HG02759 (cell line): ENCODE results near the gene PHACTR3.

ENCODE experiments used
- ATAC-seq: cut with Tn5 transposase; IDR thresholded peaks from one replicate; pipeline ENCODE4 v1.9.1; 2021; ENCODE audit warnings: mild to moderate bottlenecking, moderate library complexity; ENCODE audit not compliant: unreplicated experiment

PHACTR3 gene

DNA sequence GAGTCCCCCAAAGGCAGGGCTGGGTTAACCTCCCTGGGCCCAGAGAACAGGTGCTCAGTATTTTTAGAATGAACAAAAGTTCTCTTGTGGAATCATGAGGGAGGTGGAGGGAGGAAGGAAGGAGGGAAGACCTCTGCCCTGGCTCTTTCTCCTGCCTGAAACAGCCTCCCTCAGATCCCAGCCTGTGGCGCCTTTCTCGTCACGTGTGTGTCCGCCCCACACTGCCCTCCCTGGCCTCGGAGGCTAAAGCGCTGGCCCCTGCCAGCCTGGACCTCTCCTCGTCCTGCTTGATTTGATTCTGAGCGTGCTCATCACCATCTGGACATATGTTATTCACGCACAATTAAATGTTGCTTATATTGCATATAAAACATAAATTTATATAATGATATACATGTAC lies 40.9 kb downstream of the PHACTR3 start:
- ATAC-seq: no peak

DNA sequence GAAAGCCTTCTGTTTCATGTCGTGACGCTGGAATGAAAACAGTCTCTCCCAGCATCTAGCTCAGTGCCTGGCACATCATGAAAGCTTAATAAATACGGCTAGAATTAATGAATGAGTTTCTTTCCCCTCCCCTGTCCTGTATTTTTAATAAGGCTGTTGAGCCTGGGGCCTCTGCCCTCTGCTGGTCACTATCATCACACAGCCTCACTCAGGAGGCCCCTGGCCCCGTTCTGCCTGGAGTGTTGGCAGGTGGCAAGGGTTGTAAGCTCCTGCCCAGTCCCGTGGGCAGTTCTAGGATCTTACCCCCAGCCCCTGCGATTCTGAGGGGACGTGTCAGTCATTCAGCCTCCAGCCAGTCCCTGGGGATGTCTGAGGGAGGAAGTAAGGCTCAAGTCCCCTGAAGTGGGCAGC lies 41.4 kb downstream of the PHACTR3 start:
- ATAC-seq: no peak

DNA sequence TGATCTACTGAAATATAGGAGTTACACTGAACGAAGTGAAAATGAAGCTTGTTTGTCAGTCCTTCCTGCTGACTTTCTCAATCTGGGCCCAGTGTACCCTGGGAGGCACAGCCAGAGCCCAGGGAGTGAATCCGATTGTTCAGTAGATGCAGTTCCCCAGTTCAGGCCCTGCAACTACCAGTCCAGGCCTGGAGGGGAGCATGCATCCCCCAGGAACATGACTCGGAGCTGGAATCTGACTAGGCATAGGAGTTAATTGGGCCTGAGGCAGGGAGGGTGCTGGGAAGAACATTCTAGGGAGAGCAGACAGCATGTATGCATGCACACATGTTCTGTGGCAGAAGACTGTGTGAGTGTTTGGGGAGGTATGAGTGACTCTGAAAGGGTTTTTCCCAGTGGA lies 42.1 kb downstream of the PHACTR3 start:
- no peak for ATAC-seq

DNA sequence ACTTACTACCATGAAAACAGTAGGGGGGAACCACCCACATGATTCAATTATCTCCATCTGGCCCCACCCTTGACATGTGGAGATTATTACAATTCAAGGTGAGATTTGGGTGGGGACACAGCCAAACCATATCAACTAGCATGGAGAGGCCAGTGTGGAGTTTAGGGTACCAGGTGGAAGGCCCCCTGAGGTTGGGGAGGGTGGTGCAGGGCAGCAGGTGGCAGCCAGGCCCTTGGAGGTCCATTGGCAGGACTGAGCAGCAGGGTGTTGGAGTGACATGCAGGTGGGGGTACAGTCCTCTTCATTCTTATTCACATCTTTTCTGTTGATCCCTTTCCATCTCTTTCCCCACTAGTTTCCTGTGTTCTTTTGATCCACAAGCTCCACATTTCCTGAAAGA lies 42.9 kb downstream of the PHACTR3 start:
- ATAC-seq: no peak

DNA sequence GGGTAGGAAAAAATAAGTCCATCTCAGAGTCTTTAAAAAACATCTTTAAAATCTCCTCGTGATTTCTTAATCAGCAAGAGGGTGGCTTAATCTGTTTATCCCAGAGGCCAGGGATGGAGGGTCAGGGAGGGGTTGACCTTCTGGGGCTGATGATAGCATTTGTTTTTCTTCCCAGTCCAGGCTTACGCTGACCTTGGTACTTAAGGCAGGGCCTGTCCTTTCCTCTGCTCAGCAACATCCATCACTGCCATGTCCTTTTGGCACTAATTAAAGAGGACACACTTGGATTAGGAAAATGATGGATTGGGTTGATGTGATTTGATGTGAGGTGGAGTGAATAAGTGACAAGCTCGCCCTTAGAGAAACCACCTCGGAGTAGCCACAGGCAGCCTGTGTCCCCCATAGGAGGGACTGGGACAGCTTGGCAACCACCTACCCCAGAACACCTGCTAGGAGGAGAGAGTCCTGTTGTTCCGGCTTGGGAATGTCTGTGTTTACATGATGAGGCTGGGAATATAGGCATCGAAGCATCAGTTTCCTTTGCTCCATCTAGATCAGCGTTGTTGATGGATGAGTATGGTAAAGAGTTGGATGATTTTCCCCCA lies 44.2 kb downstream of the PHACTR3 start:
- ATAC-seq: no peak

DNA sequence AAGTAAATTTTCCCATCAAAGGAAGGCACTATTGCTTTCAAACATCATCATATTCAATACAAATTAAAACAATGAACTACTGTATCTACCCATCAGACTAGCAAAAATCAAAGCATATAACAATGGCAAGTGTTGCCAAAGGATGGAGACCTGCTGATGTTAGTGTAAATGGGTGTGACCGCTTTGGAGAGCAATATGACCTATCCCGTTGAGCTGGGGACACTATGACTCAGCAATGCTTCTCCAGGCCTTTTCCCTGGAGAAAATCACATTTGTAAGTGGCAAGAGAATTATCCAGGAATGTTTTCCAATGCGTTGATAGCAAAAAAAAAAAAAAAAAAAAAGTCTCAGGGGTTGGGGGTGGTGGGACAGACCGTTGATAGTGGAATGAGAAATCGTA lies 46.1 kb downstream of the PHACTR3 start:
- no peak for ATAC-seq

DNA sequence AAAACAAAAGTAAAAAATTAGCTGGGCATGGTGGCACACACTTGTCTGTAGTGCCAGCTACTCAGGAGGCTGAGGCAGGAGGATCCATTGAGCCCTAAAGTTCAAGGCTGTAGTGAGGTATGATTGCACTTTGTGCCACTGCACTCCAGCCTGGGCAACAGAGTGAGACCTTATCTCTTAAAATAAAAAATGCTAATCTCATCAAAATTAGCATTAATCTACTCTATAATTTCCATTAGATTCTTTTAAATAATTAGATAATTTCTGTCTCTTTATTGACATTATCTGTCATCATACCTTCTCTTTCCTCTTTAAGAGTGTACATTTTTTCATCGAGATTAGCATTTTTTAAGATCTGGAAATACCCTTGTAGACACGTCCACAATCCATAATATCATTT lies 48.0 kb downstream of the PHACTR3 start:
- no peak for ATAC-seq

DNA sequence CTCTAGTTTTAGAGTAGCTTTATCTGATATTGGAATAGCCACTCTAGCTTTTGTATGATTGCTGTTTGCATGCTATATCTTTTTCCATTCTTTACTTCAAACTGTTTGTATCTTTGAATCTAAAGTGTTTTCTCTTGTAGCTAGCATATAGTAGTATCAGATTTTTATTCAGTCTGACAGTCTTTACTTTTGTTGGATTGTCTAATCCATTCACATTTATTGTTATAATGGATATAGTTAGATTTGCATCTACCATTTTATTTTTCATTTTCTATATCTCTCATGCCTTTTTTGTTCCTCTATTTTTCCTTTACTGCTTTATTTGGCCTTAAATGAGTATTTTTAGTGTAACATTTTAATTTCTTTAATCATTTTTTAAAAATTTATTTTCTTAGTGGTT lies 52.1 kb downstream of the PHACTR3 start:
- no peak for ATAC-seq

DNA sequence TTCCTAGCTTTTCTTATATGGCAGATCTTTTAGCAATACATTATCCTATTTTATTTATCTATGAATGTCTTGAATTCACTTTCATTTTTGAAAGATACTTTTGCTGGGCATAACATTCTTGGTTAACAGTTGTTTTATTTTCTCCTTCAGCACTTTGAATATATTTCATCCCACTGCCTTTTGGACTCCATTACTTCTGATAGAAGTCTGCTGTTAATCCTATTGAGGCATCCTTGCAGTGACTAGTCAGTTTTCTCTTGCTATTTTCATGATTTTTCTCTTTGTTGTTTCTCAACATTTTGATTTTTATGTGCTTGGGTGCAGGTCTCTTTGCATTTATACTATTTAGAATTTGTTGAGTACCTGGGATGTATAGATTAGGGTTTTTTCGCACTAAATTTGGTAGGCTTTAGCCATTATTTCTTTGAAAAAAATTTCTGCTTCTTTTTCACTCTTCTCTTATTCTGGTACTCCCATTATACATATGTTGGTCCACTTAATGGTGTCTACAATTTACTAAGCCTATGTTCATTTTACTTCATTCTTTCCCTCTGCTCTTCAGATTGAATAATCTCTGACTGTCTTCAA lies 53.2 kb downstream of the PHACTR3 start:
- no peak for ATAC-seq

DNA sequence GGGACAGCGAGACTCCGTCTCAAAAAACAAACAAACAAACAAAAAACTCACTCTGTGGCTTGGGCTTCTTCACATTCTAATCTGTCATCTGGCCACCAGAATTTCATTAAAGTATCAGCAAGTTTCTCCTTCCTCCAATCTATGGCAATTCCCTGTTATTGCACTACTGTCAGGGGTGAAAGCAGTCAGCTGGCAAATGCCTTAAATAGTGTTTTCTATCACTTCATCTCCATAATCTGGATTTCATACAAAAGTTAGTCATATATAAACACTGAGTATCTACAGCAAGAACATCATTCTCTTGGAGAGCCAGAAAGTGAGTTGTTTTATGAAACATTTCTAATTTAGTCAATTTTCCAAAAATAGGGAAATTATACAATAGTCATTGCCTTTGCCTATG lies 56.1 kb downstream of the PHACTR3 start:
- no peak for ATAC-seq

DNA sequence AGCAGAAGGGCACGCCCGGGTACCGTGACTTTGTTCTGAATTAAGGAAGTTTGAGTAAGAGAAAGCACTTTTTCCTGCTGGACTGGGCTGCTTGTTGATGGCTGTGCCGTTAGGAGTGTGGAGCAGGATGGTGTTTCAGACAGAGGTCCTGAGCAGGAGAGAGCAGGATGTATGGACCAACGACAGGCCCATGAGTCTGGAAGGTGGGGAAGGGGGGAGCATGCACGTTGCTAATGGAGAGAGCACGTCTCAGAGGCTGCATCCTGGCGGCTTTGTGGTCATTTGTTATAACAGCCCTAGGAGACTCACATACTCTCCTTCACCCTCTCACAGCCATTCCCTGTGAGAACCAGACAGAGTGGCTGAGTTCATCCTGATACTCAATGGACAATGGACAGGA lies 56.8 kb downstream of the PHACTR3 start:
- no peak for ATAC-seq

DNA sequence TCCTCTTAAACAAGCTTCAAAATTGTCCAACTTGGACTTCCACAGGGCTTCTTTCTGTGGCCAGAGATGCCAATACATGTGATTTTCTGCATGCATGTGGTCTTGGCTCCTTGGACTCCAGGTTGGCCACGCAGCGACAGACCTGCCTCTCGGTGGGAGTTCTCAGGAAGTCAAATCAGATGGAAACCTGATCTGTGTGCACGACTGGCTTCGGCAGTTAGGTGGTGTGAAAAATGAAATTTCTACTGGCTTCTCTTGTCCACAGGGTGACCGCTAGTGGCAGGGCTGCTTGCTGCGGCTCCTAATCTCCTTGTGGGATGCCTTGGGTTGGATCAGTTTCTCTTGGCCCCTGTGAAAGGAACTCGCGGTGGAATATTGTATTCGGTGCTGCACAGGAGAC lies 57.3 kb downstream of the PHACTR3 start:
- ATAC-seq: no peak

DNA sequence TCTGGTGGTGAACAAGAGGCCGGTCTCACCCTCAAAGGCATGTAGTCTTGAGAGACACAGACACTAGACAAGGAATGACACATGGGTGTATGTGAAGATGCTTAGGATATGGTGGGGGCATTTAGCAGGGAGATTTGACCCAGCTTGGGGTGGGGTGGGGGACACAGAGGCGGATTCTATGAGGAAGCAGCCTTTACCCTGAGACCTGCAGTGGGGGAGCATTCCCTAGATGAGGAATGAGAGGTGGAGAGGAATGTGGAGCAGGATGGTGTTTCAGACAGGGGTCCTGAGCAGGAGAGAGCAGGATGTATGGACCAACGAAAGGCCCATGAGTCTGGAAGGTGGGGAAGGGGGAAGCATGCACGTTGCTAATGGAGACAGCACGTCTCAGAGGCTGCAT lies 57.8 kb downstream of the PHACTR3 start:
- ATAC-seq: no peak

DNA sequence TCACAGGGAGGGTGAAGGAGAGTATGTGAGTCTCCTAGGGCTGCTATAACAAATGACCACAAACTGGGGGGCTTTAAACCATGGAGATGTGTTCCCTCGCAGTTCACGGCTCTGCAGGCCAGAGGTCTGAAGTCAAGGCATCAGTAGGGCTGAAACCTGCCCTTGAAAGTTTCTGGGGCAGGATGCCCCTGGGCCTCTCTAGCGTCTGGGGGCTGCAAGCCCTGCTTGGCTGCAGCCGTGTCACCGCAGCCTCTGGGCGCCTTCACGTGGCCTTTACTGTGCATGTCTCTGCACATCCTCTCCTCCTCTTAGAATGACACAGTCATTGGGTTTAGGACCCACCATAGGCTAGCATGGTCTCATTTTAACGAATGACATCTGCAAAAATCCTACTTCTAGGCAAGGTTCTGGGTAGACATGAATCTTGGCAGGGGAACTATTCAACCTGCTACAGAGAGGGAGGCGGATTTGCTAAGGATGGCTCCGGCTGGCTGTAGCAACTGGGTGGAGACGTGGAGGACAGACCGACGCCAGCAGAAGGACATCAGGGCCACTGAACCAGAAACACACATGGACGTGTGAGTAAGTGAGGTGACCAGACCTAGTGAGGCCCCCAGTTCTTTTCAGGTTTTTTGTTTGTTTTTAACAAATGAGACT lies 58.6 kb downstream of the PHACTR3 start:
- no peak for ATAC-seq

DNA sequence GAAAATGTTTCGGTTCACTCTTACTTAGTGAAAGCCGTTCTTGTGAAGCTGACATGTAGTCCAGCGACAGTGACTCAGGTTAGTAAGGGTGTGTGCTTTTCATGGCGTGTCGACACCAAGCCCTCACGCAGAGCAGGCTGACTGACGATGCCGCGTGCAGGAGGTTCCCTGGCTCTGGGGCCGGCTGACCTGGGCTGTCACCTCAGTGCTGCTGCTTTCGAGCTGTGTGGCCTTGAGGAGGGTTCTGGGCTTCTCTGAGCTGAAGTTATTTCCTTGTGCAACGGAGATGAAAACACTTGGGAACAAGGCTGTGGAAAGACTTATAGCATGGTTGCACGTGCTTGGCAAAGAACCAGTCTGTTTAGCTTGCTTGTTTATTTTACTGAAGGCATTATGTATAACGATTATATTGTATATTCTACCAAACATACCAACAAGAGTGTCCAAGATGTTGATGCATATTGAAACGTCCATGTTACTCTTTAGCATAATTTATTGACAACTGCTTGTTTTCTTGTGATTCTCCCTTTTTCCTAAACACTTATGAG lies 59.2 kb downstream of the PHACTR3 start:
- ATAC-seq: no peak

DNA sequence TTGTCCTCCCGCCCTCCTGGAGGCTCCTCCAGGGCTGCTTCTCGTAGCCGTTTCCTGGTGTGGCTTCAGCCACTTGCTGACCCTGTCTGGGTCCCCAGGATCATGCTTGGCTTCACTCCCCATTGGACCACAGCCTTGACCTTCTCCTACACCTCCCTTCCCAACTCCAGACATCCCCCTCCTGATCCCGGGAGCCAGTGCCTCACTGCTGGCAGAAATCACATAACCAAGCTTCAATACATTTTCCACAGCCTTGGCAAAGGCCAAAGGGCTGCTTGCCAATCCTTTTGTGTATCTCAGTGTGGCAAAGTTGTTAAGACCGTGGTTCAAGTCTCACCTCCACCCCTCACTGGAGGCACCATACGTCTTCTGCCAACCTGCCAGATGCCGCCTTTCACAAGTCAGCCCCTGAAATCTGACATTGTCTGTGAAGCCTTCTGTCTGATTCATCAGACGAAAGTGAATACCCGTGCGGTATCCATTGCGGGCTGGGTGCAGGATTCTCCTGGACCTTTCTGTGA lies 60.1 kb downstream of the PHACTR3 start:
- ATAC-seq: no peak

DNA sequence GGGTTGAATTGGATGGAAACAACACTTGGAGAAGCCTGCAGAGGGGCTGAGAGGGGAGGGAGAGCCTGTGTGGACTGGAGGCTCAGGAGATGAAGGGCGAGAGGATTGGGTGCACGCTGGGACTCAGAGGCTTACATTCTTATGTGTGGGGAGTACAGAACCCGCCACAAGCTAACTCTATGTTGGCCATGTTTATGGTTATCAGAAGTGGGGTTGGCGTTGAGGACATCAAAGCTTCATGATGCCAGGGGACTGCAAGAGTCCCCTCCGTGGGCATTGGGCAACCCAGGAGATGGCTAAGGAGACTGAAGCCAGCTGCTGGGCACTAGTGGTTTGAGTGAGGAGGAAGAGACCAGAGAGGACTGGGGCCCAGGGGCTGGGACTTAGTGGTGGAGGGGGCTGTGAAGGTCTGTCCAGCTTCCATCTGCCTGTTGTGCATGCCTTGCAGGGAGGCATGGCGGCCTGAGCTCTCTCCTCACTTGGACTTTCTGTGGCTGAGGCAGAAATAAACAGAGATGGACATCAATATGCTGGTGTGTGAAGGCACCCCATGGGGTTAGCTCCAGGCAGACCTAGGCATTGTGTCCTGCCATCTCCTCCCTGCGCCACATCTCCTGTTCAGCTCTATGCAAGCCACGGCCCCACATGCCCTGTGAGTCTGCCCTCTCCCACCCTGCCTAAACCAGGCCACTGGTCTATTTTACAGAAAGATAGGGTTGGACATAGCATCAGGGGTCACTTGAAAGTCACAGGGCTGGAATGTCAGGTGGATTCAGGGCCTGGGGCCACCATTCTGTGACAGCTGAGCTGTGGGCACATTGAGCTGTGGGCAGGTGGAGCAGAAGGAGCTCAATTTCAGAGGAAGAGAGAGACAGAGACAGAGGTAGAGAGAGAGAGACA lies 61.6 kb downstream of the PHACTR3 start:
- ATAC-seq: no peak

DNA sequence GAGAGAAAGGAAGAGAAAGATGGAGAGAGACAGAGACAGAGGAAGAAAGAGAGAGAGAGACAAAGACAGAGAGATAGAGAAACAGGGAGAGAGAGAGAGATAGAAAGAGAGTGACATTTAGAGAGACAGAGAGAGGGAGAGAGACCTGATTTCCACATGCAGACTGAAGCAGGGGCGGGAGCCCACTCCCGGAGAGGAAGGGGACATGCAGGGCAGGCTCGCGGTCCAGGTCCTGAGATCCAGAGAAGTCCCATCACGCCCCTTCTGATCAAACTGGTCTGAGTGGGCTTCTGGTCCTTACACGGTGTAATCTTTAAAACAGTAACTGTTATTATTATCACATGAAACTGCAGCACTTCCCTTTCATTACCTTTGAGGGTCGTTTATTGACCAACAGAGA lies 62.2 kb downstream of the PHACTR3 start:
- ATAC-seq: no peak

DNA sequence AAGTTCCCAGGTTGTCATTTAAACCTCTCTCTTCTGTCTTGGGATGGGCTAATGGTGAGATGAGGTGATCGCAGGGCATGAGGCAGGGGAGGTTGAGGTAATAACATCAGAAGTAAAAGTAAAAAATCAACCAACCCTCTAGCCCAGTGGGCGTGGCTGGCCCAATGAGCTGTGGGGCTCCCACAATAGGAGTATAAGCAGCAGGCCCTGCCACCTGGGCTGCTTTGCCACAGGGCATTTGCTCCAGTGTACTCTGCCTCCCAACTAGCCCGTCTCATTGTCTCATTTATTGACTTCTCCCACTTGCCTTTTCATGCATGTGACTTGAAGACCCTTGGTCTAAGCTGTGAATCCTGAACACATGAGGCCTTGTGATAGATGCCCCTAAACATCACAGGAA lies 62.8 kb downstream of the PHACTR3 start:
- no peak for ATAC-seq

DNA sequence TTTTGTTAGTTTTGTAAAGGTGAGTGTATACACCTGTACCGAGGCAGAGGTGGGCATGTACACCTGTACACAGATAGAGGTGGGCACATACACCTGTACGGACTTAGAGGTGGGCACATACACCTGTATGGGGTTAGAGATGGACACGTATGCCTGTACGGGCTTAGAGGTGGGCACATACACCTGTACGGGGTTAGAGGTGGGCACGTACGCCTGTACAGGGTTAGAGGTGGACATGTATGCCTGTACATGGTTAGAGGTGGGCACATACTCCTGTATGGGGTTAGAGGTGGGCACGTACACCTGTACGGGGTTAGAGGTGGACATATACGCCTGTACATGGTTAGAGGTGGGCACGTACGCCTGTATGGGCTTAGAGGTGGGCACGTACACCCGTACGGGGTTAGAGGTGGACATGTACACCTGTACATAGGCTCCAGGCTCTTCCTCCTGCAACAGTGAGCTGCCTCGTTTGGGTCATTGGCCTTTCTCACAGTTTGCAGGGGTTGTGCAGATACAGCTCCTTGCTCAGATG lies 63.7 kb downstream of the PHACTR3 start:
- no peak for ATAC-seq
